GM19351 (cell line): ENCODE results near the gene GLCCI1.

Source experiments
- ATAC-seq: cut with Tn5 transposase; IDR thresholded peaks from one replicate; pipeline ENCODE4 v1.9.1; 2021; ENCODE audit warnings: mild to moderate bottlenecking, moderate library complexity; ENCODE audit not compliant: unreplicated experiment

The GLCCI1 gene

DNA sequence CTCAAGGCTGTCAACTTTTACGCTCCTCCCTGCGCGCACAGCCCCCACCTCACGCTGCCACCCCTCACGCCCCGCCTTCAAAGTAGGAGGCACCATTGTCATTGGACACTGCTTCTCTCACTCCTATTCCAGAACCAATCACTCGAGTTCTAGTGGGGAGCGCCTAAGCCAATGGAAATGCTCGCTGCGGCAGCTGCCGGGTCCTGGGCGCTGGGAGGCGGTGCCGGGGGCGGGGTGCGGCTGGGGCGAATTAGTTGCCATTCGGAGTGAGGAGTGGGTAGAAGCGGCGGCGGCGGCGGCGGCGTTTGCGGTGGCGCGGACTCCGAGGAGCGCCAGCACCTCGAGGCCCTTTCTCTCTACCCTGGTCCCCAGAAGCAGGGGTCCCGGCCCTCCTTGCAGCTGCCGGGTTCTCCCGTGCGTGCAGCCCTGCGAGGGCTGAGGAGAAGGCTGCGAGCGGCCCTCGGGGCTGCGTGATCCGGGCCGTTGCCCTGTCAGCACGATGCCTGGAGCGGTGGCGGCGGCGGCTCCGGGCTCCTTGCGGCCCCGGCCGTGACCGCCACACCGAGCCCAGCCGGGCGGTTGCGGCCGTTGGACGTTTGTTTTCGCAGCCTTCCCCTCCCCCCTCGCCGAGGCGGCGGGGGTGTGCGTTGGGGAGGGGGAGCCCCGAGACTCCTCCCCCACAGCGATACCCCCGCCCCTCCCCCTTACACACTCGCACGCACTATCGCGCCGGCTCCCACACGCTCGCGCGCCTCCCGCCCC is at the start of gene GLCCI1:
TSS of gene GLCCI1 (plus strand) at position 253 of the 762 bp plus-strand sequence. CDS start 555 bp downstream, outside the sequence.
- ATAC-seq: peak; percentile 71

GRCh38 chr7:7919449-7919945 is 49.1 kb upstream of the GLCCI1 start:
- no peak for ATAC-seq

- ATAC-seq: peak; percentile 2
These were observed 48.5 kb upstream of the GLCCI1 start for GRCh38 chr7:7920056-7920455.

GRCh38 chr7:7920481-7920880 is 48.1 kb upstream of the GLCCI1 start:
- ATAC-seq: peak; percentile 93

DNA sequence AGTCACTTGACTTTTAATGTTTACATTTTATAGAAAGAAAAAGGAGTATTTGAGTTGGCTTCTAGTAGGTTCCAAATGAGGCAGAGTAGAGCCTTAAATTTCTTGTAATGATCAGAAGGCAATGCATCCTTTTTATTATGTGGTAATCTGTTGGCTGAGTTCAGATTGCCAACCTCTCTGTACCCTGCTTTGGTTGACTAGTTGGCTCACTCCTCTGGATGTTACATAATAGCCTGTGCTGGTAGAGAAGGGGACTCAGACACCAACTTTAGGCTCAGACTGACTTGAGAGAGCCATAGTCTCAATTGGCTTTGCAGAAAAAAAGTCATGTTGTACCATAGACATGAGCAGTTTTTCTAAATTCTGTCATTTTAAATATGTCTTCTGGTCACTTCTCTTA is 46.8 kb upstream of the GLCCI1 start:
- no peak for ATAC-seq

- no peak for ATAC-seq
These were observed 45.8 kb upstream of the GLCCI1 start for GRCh38 chr7:7922684-7923385.

DNA sequence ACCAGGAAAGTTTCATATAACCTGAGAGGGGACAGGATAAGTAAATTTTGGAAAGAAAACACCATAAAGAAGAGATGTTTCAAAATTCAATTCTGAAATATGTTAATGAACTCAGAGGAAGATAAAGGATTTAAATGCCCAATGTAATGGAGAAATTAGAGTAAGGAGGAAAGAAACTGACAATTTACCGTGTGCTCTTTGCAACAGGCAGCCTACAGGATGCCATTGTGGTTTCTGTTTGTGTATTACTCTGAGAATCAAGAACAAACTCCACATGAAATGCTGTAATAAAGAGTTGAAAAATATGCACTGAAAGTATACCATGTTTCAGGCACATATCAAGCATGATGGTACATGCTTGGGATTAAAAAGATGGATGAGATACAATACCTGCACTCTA is 44.8 kb upstream of the GLCCI1 start:
- no peak for ATAC-seq

GRCh38 chr7:7924303-7924702 is 44.3 kb upstream of the GLCCI1 start:
- no peak for ATAC-seq

GRCh38 chr7:7931626-7932025 is 37.0 kb upstream of the GLCCI1 start:
- no peak for ATAC-seq

- no peak for ATAC-seq
These were observed 36.0 kb upstream of the GLCCI1 start for GRCh38 chr7:7932553-7932952.

DNA sequence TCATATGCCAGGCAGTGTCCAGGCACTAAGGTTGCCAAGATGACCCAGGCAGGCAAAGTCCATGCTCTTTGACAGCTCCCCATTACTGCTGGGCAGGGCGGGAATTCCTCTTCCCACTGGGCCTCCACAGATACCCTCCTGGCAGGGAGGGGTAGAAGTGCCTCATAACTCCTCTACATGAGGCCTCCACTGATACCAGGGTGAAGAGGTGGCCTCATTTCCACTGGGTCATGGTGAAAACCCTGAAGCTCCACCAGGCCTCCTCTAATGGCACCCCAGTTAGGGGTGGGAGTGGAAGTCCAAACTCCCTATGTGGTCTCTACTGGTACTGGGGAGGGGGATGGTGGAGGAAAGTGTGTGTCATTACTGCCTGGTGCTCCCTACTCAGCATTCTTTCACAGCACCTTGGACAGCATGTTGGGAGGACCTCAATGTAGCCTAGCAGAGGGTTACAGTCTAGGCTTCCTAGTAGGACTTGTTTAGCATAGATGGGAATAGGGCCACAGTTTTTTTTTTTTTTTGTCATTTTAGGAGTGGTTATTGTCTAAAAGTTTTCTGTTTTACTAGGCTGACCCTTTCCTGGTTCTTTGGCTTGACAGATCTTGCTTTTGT is 34.6 kb upstream of the GLCCI1 start:
- ATAC-seq: no peak

DNA sequence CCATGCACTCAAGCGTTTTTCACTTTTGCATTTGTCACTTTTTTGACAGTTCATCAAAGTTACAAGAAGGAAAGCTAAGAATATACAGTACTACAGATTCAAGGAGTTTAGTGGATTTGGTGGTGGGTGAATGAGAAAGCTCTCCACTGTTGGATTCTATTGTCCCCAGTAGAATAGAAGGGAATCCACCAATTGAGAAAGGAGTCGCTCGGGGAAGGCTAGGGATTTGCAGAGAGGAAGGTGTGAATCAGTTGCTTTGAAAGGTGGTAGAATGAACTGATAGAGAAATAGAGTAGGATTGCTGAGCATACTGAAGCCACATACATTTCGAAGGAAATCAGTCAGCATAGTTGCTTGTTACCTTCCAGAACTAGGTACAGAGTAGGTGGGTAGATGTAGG is 33.7 kb upstream of the GLCCI1 start:
- no peak for ATAC-seq

DNA sequence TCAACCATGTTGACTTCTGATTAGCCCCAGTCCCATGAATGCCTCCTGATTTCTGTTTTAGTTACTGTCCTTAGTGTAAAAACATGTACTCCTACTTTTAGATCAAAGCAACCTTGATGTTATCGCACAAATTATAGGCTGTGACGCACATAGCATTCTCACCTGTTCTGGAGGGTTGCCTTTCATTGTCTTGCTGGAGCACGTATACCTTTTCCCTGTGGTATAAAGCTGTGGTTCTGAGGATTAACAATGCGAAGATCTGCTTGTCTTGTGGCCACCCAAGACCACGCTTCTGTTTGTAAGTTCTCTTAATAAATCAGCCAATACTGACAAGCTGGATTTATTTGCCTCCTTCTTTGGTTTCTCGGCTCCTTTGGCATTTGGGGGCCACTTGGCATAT is 30.1 kb upstream of the GLCCI1 start:
- ATAC-seq: no peak

GRCh38 chr7:7943951-7944350 is 24.6 kb upstream of the GLCCI1 start:
- ATAC-seq: no peak

- peak; percentile 91 for ATAC-seq
These were observed 23.8 kb upstream of the GLCCI1 start for GRCh38 chr7:7944619-7945282.

- ATAC-seq: no peak
These were observed 22.1 kb upstream of the GLCCI1 start for GRCh38 chr7:7946486-7946885.

- no peak for ATAC-seq
These were observed 20.4 kb upstream of the GLCCI1 start for GRCh38 chr7:7948232-7948631.

DNA sequence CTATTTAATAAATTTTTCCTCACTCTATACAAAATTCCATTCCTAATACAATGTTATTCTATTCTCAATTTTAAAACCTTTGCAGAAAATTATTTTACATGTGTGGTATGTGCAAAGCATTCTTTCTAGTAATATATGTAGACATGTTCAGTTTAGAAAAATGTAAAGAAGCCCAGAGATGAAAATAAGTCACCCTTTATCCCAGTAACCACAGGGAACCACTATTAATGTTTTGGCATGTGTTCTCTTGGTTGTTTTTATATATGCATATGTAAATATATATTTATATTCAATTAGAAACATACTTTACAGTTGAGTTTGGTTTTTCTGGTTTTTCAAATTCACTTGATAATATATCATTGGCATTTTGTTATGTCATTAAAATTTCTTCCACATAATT is 14.8 kb upstream of the GLCCI1 start:
- no peak for ATAC-seq

DNA sequence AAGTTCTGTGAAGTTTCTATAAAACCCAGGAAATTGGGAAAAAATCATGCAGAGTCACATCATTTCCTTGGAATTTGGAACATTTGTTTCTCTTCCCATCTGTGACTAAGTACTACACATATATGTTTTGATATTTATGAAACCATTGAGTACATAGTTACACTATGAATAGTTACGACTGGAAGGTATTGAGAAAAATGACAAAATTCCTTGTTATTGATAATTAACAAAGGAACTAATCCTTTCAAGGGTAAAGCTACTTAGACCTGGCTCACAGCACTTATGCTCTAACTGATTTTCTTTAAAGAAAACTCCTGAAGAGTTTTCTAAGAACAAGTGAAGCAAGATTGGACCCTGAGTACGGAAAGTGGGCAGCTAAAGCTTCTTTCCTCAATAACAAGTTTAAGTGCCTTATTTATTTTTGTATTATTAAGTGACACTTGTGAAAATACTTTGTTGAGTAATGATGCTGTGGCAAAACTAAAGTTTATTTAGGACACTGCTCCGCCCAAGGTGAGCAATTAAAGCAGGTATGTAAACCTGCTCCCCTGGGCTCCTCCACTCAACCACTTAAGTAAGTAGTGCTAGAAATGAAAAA is 12.0 kb upstream of the GLCCI1 start:
- ATAC-seq: no peak

DNA sequence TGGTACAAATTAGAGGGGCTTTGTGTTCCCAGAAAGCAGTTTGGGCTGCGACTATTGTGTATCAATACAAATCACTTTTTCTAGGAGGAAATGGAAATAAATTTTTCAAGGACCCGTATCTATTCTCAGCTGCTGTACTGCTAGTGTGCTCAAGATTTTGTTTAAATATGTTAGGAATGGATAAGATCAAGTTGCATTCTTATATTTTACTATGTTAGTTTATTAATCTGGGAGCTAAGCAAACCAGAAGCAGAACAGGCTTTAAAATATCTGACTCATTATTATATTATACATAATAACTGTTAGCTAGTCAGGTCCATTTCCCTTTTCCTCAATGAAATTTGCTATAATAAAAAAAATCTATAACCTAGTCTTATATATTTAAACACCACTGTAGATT is 11.1 kb upstream of the GLCCI1 start:
- ATAC-seq: no peak
